ENCODE data around the gene GOT2. TPM values are rescaled to one million over a fixed set of nuclear protein-coding genes. Genes with fewer than 3 reads are reported as not detected.

GOT2 gene
- total RNA-seq, 2 donors from 2014 or later: 176 to 337 TPM

- Histone ChIP-seq H3K27ac (peak overlapping the region; percentile 87 to 91), H3K4me3 (peak overlapping the region; percentile 89 to 92)
- no peak for TF ChIP-seq CTCF (IDR thresholded peaks at IDR 0.05)
Measured at GRCh38 chr16:58685084-58685449, 49.0 kb downstream of the GOT2 start.

GRCh38 chr16:58684354-58685083, 49.6 kb downstream of the GOT2 start, which contains the start of gene SLC38A7:
TSS of gene SLC38A7 (minus strand) at chr16:58684770. CDS start at chr16:58680126, 4,644 bp downstream.
- Histone ChIP-seq H3K9me3 (no peaks in the 10 kb centered on the region), H3K27me3 (no peaks in the 10 kb centered on the region), H3K36me3 (no peaks in the 10 kb centered on the region), H3K4me1 (peaks cover 0 to 22% of the 10 kb centered on the region in 2 donors), H3K4me3 (peak within 1 kb of the TSS; percentile 89 to 92), H3K27ac (peak within 1 kb of the TSS; percentile 87 to 91)
- peak; percentile 94 for DNase-seq (ENCODE audit: low spot score)
- no peak for TF ChIP-seq CTCF (IDR thresholded peaks at IDR 0.05)

More at GRCh38 chr16:58685084-58685449, 49.0 kb downstream of the GOT2 start:
- Histone ChIP-seq H3K27me3 (no peaks in the 10 kb centered on the region), H3K4me1 (peaks cover 0 to 22% of the 10 kb centered on the region in 2 donors), H3K36me3 (no peaks in the 10 kb centered on the region), H3K9me3 (no peaks in the 10 kb centered on the region)
- DNase-seq (ENCODE audit: low spot score): no peak

GRCh38 chr16:58684001-58684353, 50.1 kb downstream of the GOT2 start:
- H3K36me3 ChIP-seq: peaks cover 3% of the 10 kb centered on the region
- H3K4me3 ChIP-seq: peak overlapping the region; percentile 89 to 92
- no peak for DNase-seq (ENCODE audit: low spot score)
- H3K27me3 ChIP-seq: no peaks in the 10 kb centered on the region
- H3K9me3 ChIP-seq: no peaks in the 10 kb centered on the region
- H3K4me1 ChIP-seq: peaks cover 0 to 22% of the 10 kb centered on the region in 2 donors
- no peak for TF ChIP-seq CTCF (IDR thresholded peaks at IDR 0.05)
- H3K27ac ChIP-seq: peak overlapping the region; percentile 87 to 91

- DNase-seq (ENCODE audit: low spot score): no peak
- Histone ChIP-seq H3K27me3 (no peaks in the 10 kb centered on the region), H3K27ac (no peak overlapping the region), H3K9me3 (no peaks in the 10 kb centered on the region), H3K4me3 (no peak overlapping the region), H3K36me3 (peaks cover 34% of the 10 kb centered on the region), H3K4me1 (peaks cover 0 to 18% of the 10 kb centered on the region in 2 donors)
- TF ChIP-seq CTCF (IDR thresholded peaks at IDR 0.05): no peak
Measured at GRCh38 chr16:58679763-58680162, 54.4 kb downstream of the GOT2 start.

- TF ChIP-seq CTCF (IDR thresholded peaks at IDR 0.05): peak in 1 of 2 donors; percentile 62
- DNase-seq (ENCODE audit: low spot score): no peak
- H3K36me3 ChIP-seq: peaks cover 43% of the 10 kb centered on the region
Measured at GRCh38 chr16:58678716-58679115, 55.4 kb downstream of the GOT2 start.

More at GRCh38 chr16:58678716-58679115, 55.4 kb downstream of the GOT2 start:
- Histone ChIP-seq H3K4me3 (no peak overlapping the region), H3K9me3 (no peaks in the 10 kb centered on the region), H3K27me3 (no peaks in the 10 kb centered on the region), H3K27ac (no peak overlapping the region), H3K4me1 (peaks cover 0 to 10% of the 10 kb centered on the region in 2 donors)
